Measurements from ENCODE around the gene PPP1R9B.

The PPP1R9B gene

GRCh38 chr17:50123649-50124349, 26.7 kb downstream of the PPP1R9B start:
- no peak for DNase-seq (ENCODE audit: low read depth)

DNA sequence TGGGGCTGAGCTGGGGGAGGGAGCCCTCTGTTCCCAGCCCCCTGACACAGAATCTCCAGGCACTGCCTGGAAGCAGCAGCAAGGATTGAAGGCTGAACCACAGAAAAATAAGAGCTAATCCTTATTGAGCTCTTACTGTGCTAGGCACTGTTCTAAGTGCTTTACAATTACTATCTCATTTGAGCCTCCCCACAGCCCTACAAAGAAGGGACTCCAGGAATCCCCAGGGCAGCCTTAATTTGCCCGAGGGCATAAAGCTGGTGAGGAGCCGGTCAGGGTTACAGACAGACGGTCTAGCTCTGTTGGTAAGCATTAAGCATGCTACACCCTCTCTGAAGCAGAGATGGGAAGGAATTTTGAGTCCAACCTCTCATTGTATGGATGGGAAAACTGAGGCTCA, 27.5 kb downstream of the PPP1R9B start:
- no peak for DNase-seq (ENCODE audit: low read depth)

DNA sequence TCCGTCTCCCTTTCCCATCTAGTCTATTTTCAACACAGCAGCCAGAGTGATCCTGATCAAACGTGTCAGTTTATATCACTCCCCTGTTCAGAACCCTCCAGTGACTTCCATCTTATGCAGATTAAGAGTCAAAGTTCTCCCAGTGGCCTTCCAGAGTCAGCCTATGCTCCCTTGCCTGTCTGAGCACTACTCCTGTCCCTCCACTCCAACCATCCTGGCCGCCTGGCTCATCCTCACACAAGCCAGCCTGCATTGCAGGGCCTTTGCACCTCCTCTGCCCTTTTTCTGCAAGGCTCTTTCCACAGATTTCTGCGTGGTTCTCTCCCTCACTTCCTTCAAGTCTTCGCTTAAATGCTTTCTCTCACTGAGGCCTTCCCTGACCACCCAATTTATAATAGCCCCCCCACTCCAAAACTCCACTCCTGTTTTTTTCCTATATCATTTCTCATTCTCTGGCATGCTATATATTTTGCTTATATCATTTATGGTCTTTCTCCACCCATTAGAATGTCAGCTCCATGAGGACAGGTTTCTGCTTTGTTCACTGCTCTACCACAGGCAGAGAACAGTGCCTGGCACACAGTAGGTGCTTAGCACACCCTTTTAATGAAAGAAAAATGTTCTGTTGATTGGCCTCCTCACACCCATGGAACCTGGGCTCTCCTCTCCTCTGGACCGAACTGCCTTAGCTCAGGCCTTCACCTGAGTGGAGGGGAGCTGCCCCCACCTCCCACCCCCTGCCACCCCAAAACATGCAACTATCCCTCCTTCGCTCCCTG, 29.8 kb downstream of the PPP1R9B start:
- no peak for DNase-seq (ENCODE audit: low read depth)

DNA sequence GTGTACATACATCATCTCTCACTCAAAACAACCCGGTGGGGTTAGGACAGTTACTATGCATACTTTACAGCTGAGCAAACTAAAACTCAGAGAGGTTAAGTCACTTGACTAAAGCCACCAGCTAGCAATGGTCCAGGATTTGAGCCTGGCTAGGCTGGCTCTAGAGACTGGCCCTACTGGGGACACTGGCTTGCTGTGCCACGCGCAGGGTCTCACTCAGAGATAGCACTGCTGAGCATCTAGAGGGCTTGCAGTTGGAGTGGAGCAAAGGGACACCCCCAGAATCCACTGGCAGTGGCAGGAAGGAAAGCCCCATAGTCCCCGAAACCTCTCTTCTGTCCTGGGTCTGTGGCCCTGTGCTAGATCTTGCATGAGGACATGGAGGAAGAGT, 31.7 kb downstream of the PPP1R9B start:
- no peak for DNase-seq (ENCODE audit: low read depth)

DNA sequence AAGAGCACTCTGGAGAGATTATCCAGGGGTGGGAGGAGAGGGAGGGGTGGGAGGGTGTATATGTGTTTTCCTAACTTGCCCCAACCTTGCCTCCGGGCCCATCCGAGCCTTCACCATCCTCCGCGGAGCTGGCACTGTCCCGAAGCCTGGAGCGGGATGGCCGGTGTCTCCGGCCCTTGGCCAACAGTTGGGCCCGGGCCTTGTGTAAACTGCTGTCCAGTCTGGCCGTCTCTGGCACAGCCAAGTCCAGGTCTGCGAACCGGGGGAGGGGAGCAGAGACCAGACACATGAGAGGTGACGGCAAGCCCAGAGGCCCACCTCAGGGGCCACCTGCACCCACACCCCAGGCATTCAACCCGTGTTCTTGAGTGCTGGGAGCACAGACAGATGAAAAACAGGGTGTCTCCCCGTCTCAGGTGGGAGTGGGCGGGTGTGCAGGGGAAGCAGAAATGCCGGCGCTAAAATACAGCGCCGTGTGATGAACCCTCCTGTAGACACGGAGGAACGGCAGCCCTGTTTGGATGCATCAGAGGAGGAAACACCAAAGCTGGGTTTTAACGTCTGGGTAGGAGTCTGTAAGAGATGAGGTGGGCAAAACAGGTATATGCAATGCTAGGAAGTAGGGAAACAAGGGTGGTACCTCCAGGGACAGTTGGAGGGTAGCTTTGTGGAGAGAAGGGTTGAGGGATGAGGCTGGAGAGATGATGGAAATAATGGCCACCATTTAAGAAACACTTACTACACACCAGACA, 32.2 kb downstream of the PPP1R9B start:
- no peak for DNase-seq (ENCODE audit: low read depth)

- DNase-seq (ENCODE audit: low read depth), result peak; percentile 47
These were observed 33.0 kb downstream of the PPP1R9B start for GRCh38 chr17:50117202-50118051.

- DNase-seq (ENCODE audit: low read depth), result no peak
These were observed 34.7 kb downstream of the PPP1R9B start for GRCh38 chr17:50115756-50116155.

GRCh38 chr17:50114849-50115357, 35.6 kb downstream of the PPP1R9B start:
- DNase-seq (ENCODE audit: low read depth), result no peak

DNA sequence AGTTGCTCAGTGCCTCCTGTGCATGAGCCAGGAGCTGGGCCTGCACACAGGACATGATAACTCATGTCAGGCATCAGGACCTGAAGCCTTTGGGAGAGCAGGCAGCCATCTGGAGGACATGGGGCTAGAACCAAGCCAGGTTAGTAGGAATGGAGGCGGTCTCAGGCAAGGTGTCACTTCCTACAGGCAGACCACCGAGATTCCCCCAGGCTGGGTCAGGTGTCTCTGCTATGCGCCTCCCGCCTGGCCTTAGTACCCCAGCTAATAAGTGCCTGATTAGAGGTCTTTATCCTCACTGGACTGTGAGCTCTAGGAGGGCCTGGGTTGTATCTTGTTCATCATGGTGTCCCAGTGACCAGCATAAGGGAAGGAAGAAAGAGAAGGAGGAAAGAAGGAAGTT, 36.1 kb downstream of the PPP1R9B start:
- no peak for DNase-seq (ENCODE audit: low read depth)

GRCh38 chr17:50113624-50114320, 36.7 kb downstream of the PPP1R9B start:
- DNase-seq (ENCODE audit: low read depth), result no peak

GRCh38 chr17:50112694-50113093, 37.8 kb downstream of the PPP1R9B start:
- no peak for DNase-seq (ENCODE audit: low read depth)

DNA sequence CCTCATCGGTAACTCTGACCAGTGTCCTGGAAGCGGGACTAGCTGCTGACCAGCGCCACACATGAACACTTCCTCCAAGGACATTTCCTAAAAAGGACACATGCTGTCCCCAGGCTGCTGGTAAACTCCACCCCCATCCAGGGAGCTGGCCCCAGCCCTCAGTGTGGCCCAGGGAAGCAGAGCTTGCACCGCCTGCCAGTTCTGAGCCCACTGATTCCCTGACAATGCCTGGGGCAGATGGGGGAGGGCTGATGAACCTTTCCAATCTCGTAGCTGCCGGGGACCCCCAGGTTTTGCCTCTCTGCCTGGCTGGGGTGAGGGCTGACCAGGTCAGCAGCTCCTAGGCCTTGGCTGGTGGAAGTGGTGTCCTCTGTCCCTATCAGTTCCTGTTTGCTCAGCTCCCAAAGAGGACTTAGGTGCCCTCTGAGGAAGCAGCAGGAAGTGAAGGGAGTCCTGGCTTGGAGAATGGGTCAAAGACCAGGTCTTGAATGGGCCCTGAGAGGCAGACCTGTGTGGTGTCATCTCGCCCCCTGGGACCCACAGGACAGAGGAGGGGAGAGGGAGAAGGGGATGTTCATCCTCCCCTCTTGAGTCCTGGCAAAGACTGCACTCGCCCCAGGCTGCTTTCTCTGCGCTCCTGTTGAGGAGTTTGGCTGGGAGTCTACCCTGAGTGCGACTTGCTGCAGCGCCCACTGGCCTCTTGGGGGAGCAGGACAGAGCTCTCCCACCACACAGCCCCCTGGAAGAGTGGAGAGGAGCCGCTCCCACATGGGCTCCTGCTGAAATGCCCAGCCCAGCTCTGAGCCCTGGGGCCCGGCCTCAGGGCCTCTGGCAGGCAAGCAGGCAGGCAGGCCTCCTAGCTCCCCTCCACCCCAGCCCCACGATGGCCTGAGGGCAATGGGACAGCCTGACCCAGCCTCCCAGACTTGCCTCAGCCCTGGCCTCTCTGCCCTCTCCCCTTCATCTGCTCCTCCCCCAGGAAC, 38.5 kb downstream of the PPP1R9B start:
- no peak for DNase-seq (ENCODE audit: low read depth)

GRCh38 chr17:50110591-50111349, 39.7 kb downstream of the PPP1R9B start:
- no peak for DNase-seq (ENCODE audit: low read depth)

DNA sequence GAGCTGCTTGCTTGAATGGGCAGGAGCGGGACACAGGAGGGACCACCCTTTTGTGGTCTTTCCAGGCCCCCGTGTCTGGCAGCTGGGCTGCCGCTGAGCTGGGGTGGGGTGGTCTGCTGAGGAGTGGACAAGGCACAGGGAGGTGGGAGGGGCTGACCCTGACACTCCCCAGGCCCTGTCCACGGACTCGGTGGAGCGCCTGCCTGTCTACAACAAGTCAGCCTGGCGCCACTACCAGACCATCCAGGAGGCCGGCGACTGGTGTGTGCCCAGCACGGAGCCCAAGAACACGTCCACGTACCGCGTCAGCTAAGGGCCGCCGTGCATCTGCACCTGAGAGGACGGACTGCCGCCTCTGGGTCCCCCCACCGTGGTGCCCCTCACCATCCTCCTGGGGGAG, 40.7 kb downstream of the PPP1R9B start:
- no peak for DNase-seq (ENCODE audit: low read depth)

DNA sequence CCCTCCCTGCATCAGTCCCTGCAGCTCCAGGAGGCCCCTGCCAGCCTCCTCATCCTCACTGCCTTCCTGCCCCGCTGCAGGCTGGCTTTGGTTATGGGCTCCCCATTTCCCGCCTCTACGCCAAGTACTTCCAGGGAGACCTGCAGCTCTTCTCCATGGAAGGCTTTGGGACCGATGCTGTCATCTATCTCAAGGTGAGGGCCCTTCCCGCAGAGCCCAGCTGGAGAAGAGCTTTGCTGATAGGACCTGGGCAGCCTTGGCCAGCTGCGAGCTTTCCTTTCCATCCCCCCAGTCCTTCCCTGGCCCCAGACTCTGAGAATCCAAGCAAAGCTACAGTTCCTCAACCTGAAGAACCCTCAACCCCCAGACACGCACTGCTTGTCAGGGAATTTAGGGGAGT, 41.3 kb downstream of the PPP1R9B start:
- DNase-seq (ENCODE audit: low read depth), result no peak

DNA sequence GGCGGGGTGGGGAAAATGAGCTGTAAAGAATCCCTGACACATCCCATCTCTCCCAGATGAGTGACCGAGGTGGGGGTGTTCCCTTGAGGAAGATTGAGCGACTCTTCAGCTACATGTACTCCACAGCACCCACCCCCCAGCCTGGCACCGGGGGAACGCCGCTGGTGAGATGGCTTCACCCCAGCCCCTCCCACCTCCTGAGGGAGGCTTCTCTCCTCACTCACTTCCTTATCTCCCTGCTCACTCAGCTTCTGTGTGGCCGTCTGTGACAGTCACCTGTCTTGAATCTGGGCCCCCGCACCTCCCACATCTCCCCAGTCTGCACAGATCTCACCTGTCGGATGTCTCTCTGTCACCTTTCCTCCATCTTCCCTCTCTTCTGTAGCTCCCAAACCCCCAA, 41.9 kb downstream of the PPP1R9B start:
- DNase-seq (ENCODE audit: low read depth), result no peak

GRCh38 chr17:50107790-50108414, 42.6 kb downstream of the PPP1R9B start:
- no peak for DNase-seq (ENCODE audit: low read depth)

DNA sequence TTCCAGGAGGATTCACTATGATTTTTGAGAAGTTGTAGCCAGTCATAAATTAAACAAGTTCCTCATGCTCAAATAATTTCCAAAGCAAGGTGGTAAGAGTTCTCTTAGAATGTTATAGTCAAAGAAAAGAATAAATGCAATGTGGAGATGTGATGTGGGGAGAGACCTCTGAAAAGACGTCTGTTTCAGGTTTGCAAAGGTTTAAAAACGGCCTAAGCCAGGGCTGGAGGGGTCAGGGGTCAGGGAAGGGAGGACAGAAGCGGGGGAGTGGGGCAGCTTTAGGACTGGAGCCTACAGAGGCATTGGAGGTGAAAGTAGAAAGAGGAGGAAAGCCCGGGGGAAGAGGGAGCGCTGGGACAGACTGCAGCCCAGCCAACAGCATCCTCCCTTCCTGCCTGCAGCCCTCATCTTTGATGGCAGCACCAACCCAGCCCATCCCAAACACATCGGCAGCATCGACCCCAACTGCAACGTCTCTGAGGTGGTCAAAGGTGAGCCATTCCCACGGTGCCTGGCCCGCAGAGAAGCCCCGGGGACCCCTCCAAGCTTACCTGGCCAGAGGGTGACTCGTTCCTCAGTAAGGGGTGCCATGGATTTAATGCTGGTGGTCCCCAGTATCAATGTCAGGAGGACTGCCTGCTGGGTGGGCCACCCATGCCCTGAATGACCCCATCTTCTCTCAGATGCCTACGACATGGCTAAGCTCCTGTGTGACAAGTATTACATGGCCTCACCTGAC, 43.9 kb downstream of the PPP1R9B start:
- DNase-seq (ENCODE audit: low read depth), result no peak
